ENCODE data around the gene CDH4.

CDH4 gene

GRCh38 chr20:61659246-61659993, 407.4 kb downstream of the CDH4 start:
- Mint-ChIP-seq H3K4me3 (no peak overlapping the region), H3K27ac (ENCODE audit: low read depth) (no peak overlapping the region), H3K27me3 (peaks cover 9% of the 10 kb centered on the region), H3K36me3 (ENCODE audit: insufficient read depth) (no peaks in the 10 kb centered on the region), H3K9me3 (no peaks in the 10 kb centered on the region), H3K4me1 (no peaks in the 10 kb centered on the region)
- ATAC-seq (replicated peaks; ENCODE audit: extremely low read depth, poor library complexity, severe bottlenecking) (no peak), DNase-seq (ENCODE audit: low spot score in 2 of 2) (no peak)

GRCh38 chr20:61659994-61660346, 407.9 kb downstream of the CDH4 start:
- no peaks in the 10 kb centered on the region for H3K9me3 Mint-ChIP-seq
- H3K36me3 Mint-ChIP-seq (ENCODE audit: insufficient read depth), result no peaks in the 10 kb centered on the region
- no peak overlapping the region for H3K27ac Mint-ChIP-seq (ENCODE audit: low read depth)
- DNase-seq (ENCODE audit: low spot score in 2 of 2), result no peak
- peaks cover 9% of the 10 kb centered on the region for H3K27me3 Mint-ChIP-seq
- ATAC-seq (replicated peaks; ENCODE audit: extremely low read depth, poor library complexity, severe bottlenecking), result no peak
- no peaks in the 10 kb centered on the region for H3K4me1 Mint-ChIP-seq
- no peak overlapping the region for H3K4me3 Mint-ChIP-seq

GRCh38 chr20:61660559-61660958, 408.5 kb downstream of the CDH4 start:
- ATAC-seq (replicated peaks; ENCODE audit: extremely low read depth, poor library complexity, severe bottlenecking), result no peak
- no peak overlapping the region for H3K4me3 Mint-ChIP-seq

GRCh38 chr20:61661025-61661424, 409.0 kb downstream of the CDH4 start:
- no peak overlapping the region for H3K27ac Mint-ChIP-seq (ENCODE audit: low read depth)
- no peak for DNase-seq (ENCODE audit: low spot score in 2 of 2)
- no peak overlapping the region for H3K4me3 Mint-ChIP-seq
- H3K27me3 Mint-ChIP-seq, result peaks cover 3% of the 10 kb centered on the region
- H3K9me3 Mint-ChIP-seq, result no peaks in the 10 kb centered on the region
- no peaks in the 10 kb centered on the region for H3K36me3 Mint-ChIP-seq (ENCODE audit: insufficient read depth)
- no peaks in the 10 kb centered on the region for H3K4me1 Mint-ChIP-seq
- no peak for ATAC-seq (replicated peaks; ENCODE audit: extremely low read depth, poor library complexity, severe bottlenecking)

More at GRCh38 chr20:61660559-61660958, 408.5 kb downstream of the CDH4 start:
- H3K27me3 Mint-ChIP-seq, result peaks cover 7% of the 10 kb centered on the region
- no peak overlapping the region for H3K27ac Mint-ChIP-seq (ENCODE audit: low read depth)
- no peak for DNase-seq (ENCODE audit: low spot score in 2 of 2)
- no peaks in the 10 kb centered on the region for H3K4me1 Mint-ChIP-seq
- no peaks in the 10 kb centered on the region for H3K36me3 Mint-ChIP-seq (ENCODE audit: insufficient read depth)
- no peaks in the 10 kb centered on the region for H3K9me3 Mint-ChIP-seq

GRCh38 chr20:61661583-61661982, 409.5 kb downstream of the CDH4 start:
- H3K4me1 Mint-ChIP-seq, result no peaks in the 10 kb centered on the region
- H3K9me3 Mint-ChIP-seq, result no peaks in the 10 kb centered on the region
- no peaks in the 10 kb centered on the region for H3K36me3 Mint-ChIP-seq (ENCODE audit: insufficient read depth)
- no peak overlapping the region for H3K4me3 Mint-ChIP-seq
- DNase-seq (ENCODE audit: low spot score in 2 of 2), result no peak
- no peaks in the 10 kb centered on the region for H3K27me3 Mint-ChIP-seq
- ATAC-seq (replicated peaks; ENCODE audit: extremely low read depth, poor library complexity, severe bottlenecking), result no peak
- H3K27ac Mint-ChIP-seq (ENCODE audit: low read depth), result no peak overlapping the region

GRCh38 chr20:61662226-61662967, 410.3 kb downstream of the CDH4 start:
- no peak overlapping the region for H3K4me3 Mint-ChIP-seq
- H3K27ac Mint-ChIP-seq (ENCODE audit: low read depth), result no peak overlapping the region
- no peaks in the 10 kb centered on the region for H3K36me3 Mint-ChIP-seq (ENCODE audit: insufficient read depth)
- no peaks in the 10 kb centered on the region for H3K4me1 Mint-ChIP-seq
- ATAC-seq (replicated peaks; ENCODE audit: extremely low read depth, poor library complexity, severe bottlenecking) (no peak), DNase-seq (ENCODE audit: low spot score in 2 of 2) (no peak)
- H3K27me3 Mint-ChIP-seq, result no peaks in the 10 kb centered on the region
- no peaks in the 10 kb centered on the region for H3K9me3 Mint-ChIP-seq

- no peaks in the 10 kb centered on the region for H3K27me3 Mint-ChIP-seq
- H3K9me3 Mint-ChIP-seq, result no peaks in the 10 kb centered on the region
- no peak overlapping the region for H3K4me3 Mint-ChIP-seq
- no peak for DNase-seq (ENCODE audit: low spot score in 2 of 2)
- H3K36me3 Mint-ChIP-seq (ENCODE audit: insufficient read depth), result no peaks in the 10 kb centered on the region
- no peaks in the 10 kb centered on the region for H3K4me1 Mint-ChIP-seq
- no peak for ATAC-seq (replicated peaks; ENCODE audit: extremely low read depth, poor library complexity, severe bottlenecking)
- no peak overlapping the region for H3K27ac Mint-ChIP-seq (ENCODE audit: low read depth)
These were observed 410.9 kb downstream of the CDH4 start for GRCh38 chr20:61662968-61663331.

- ATAC-seq (replicated peaks; ENCODE audit: extremely low read depth, poor library complexity, severe bottlenecking) (no peak), DNase-seq (ENCODE audit: low spot score in 2 of 2) (no peak)
- no peak overlapping the region for H3K4me3 Mint-ChIP-seq
- H3K27me3 Mint-ChIP-seq, result no peaks in the 10 kb centered on the region
- no peak overlapping the region for H3K27ac Mint-ChIP-seq (ENCODE audit: low read depth)
- no peaks in the 10 kb centered on the region for H3K9me3 Mint-ChIP-seq
- H3K36me3 Mint-ChIP-seq (ENCODE audit: insufficient read depth), result no peaks in the 10 kb centered on the region
- no peaks in the 10 kb centered on the region for H3K4me1 Mint-ChIP-seq
These were observed 411.7 kb downstream of the CDH4 start for GRCh38 chr20:61663521-61664425.

GRCh38 chr20:61664556-61665320, 412.7 kb downstream of the CDH4 start:
- ATAC-seq (replicated peaks; ENCODE audit: extremely low read depth, poor library complexity, severe bottlenecking), result no peak

GRCh38 chr20:61665528-61666470, 413.7 kb downstream of the CDH4 start:
- H3K4me3 Mint-ChIP-seq, result no peak overlapping the region
- H3K9me3 Mint-ChIP-seq, result no peaks in the 10 kb centered on the region
- H3K27ac Mint-ChIP-seq (ENCODE audit: low read depth), result no peak overlapping the region
- no peaks in the 10 kb centered on the region for H3K36me3 Mint-ChIP-seq (ENCODE audit: insufficient read depth)
- DNase-seq (ENCODE audit: low spot score in 2 of 2), result no peak
- H3K27me3 Mint-ChIP-seq, result no peaks in the 10 kb centered on the region
- H3K4me1 Mint-ChIP-seq, result no peaks in the 10 kb centered on the region
- ATAC-seq (replicated peaks; ENCODE audit: extremely low read depth, poor library complexity, severe bottlenecking), result no peak

More at GRCh38 chr20:61664556-61665320, 412.7 kb downstream of the CDH4 start:
- Mint-ChIP-seq H3K27me3 (no peaks in the 10 kb centered on the region), H3K36me3 (ENCODE audit: insufficient read depth) (no peaks in the 10 kb centered on the region), H3K4me1 (no peaks in the 10 kb centered on the region), H3K4me3 (no peak overlapping the region), H3K9me3 (no peaks in the 10 kb centered on the region), H3K27ac (ENCODE audit: low read depth) (no peak overlapping the region)
- DNase-seq (ENCODE audit: low spot score in 2 of 2), result no peak

GRCh38 chr20:61666471-61666832, 414.4 kb downstream of the CDH4 start:
- no peak overlapping the region for H3K4me3 Mint-ChIP-seq
- H3K36me3 Mint-ChIP-seq (ENCODE audit: insufficient read depth), result no peaks in the 10 kb centered on the region

More at GRCh38 chr20:61666471-61666832, 414.4 kb downstream of the CDH4 start:
- H3K9me3 Mint-ChIP-seq, result no peaks in the 10 kb centered on the region
- no peak overlapping the region for H3K27ac Mint-ChIP-seq (ENCODE audit: low read depth)
- no peaks in the 10 kb centered on the region for H3K4me1 Mint-ChIP-seq
- DNase-seq (ENCODE audit: low spot score in 2 of 2), result no peak
- no peak for ATAC-seq (replicated peaks; ENCODE audit: extremely low read depth, poor library complexity, severe bottlenecking)
- H3K27me3 Mint-ChIP-seq, result no peaks in the 10 kb centered on the region

All from central memory CD8-positive, alpha-beta T cell (primary cell).